Vagina (tissue), 2 donors: ENCODE data around the gene GLIPR2.

Experiments used
- CTCF ChIP-seq, 3 experiments: fragments of 450-650 bp in 2 of 3; fragments of 200-600 bp in 1 of 3; sonication (generic) in 1 of 3; IDR thresholded peaks; one replicate each; pipeline ENCODE4 v1.5.1; 2017 to 2019; ENCODE audit warnings: antibody characterized with exemption in 3 of 3, mild to moderate bottlenecking in 2 of 3, moderate library complexity in 2 of 3
- POLR2A ChIP-seq, 2 donors: fragments of 450-650 bp; IDR thresholded peaks; one replicate each; pipeline ENCODE4 v1.6.1; 2017; ENCODE audit warnings: antibody characterized with exemption in 2 of 2, mild to moderate bottlenecking in 2 of 2, moderate library complexity in 2 of 2
- POLR2AphosphoS5 ChIP-seq, 2 donors: sonication (generic); formaldehyde crosslinking; IDR thresholded peaks; one replicate each; pipeline ENCODE4 v1.9.0; 2017; ENCODE audit warnings: antibody characterized with exemption in 2 of 2, mild to moderate bottlenecking in 2 of 2, low read depth in 1 of 2; ENCODE audit not compliant: insufficient read depth in 1 of 2

GRCh38 chr9:36127652-36128244, 8.8 kb upstream of the GLIPR2 start:
- no peak for TF ChIP-seq CTCF (IDR thresholded peaks at IDR 0.05)
- no peak for TF ChIP-seq POLR2AphosphoS5 (IDR thresholded peaks at IDR 0.05; ENCODE audit: insufficient read depth in 1 of 2, low read depth in 1 of 2)
- TF ChIP-seq POLR2A (IDR thresholded peaks at IDR 0.05): no peak
